Measurements from ENCODE around the gene PLRG1.

The PLRG1 gene

DNA sequence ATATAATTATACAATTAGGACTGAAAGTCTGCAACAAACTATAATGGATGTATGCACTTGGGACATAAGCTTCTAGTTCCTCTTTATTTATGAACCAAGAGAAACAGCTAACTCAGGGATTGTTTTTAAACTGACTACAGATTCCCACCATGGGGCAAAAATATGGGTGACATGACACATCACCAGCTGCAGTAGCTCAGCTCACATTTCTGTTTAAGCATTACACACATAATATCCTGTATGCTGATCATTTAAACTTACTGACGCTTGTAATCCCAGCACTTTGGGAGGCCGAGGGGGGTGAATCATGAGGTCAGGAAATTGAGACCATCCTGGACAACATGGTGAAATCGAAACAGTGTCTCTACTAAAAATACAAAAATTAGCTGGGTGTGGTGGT, 24.1 kb upstream of the PLRG1 start:
- no peak for DNase-seq (ENCODE audit: low spot score)
- no peak for FAIRE-seq

GRCh38 chr4:154573190-154573870, 23.1 kb upstream of the PLRG1 start:
- no peak for FAIRE-seq

DNA sequence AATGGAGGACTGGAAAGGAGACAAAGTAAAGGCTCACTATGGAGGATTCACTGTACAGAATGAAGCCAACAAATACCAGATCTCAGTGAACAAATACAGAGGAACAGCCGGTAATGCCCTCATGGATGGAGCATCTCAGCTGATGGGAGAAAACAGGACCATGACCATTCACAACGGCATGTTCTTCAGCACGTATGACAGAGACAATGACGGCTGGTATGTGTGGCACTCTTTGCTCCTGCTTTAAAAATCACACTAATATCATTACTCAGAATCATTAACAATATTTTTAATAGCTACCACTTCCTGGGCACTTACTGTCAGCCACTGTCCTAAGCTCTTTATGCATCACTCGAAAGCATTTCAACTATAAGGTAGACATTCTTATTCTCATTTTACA, 19.4 kb upstream of the PLRG1 start:
- FAIRE-seq, result no peak
- no peak for DNase-seq (ENCODE audit: low spot score)

More at GRCh38 chr4:154573190-154573870, 23.1 kb upstream of the PLRG1 start:
- no peak for DNase-seq (ENCODE audit: low spot score)

GRCh38 chr4:154569028-154569427, 18.8 kb upstream of the PLRG1 start:
- FAIRE-seq (no peak), DNase-seq (ENCODE audit: low spot score) (no peak)

DNA sequence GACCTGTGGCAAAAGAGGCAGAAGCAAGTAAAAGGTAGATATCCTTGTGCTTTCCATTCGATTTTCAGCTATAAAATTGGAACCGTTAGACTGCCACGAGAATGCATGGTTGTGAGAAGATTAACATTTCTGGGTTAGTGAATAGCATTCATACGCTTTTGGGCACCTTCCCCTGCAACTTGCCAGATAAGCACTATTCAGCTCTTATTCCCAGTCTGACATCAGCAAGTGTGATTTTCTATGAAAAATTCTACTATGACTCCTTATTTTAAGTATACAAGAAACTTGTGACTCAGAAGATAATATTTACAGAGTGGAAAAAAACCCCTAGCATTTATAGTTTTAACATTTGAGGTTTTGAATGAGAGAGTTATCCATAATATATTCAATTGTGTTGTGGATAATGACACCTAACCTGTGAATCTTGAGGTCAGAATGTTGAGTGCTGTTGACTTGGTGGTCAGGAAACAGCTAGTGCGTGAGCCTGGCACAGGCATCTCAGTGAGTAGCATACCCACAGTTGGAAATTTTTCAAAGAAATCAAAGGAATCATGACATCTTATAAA, 16.5 kb upstream of the PLRG1 start:
- DNase-seq (ENCODE audit: low spot score) (no peak), FAIRE-seq (no peak)

- FAIRE-seq (no peak), DNase-seq (ENCODE audit: low spot score) (no peak)
Observed at GRCh38 chr4:154565704-154566103, 15.5 kb upstream of the PLRG1 start.

DNA sequence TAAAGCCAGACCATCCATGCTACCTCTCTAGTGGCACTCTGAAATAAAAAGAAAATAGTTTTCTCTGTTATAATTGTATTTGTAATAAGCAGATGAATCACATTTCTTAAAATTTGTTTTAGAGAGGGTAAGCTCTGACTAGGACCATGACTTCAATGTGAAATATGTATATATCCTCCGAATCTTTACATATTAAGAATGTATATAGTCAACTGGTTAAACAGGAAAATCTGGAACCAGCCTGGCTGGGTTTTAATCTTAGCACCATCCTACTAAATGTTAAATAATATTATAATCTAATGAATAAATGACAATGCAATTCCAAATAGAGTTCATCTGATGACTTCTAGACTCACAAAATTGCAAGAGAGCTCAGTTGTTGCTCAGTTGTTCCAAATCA, 14.1 kb upstream of the PLRG1 start:
- FAIRE-seq (no peak), DNase-seq (ENCODE audit: low spot score) (no peak)

DNA sequence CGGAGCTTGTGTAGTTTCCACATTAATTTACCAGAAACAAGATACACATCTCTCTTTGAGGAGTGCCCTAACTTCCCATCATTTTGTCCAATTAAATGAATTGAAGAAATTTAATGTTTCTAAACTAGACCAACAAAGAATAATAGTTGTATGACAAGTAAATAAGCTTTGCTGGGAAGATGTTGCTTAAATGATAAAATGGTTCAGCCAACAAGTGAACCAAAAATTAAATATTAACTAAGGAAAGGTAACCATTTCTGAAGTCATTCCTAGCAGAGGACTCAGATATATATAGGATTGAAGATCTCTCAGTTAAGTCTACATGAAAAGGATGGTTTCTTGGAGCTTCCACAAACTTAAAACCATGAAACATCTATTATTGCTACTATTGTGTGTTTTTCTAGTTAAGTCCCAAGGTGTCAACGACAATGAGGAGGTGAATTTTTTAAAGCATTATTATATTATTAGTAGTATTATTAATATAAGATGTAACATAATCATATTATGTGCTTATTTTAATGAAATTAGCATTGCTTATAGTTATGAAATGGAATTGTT, 12.6 kb upstream of the PLRG1 start, which contains the start of gene FGB:
Gene FGB, plus strand, starts transcription at position 315 of the 558 bp plus-strand sequence. Its CDS starts 8 bp downstream, at position 323.
- DNase-seq (ENCODE audit: low spot score) (no peak), FAIRE-seq (no peak)

- DNase-seq (ENCODE audit: low spot score) (peak; percentile 23), FAIRE-seq (no peak)
Observed at GRCh38 chr4:154560824-154561231, 10.6 kb upstream of the PLRG1 start.

DNA sequence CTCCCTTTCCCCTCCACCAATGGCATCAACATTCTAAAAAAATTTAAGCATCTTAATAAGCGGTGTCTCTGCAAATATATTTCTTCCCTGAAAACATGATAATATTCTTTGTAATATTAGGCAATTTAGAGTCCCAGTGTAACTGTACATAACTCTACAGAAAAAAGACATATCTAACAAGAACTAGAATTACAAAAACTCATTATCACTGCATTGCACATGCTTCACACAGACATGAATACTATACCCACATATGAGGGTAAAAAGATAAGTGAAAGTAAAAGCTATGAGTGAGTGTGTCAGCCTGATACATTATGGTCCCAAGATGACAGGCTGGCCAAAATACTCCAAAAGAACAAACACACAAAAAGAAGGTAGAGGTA, 10.2 kb upstream of the PLRG1 start:
- DNase-seq (ENCODE audit: low spot score), result no peak
- no peak for FAIRE-seq

- DNase-seq (ENCODE audit: low spot score) (peak; percentile 46), FAIRE-seq (no peak)
Observed at GRCh38 chr4:154559494-154560418, 9.6 kb upstream of the PLRG1 start.

DNA sequence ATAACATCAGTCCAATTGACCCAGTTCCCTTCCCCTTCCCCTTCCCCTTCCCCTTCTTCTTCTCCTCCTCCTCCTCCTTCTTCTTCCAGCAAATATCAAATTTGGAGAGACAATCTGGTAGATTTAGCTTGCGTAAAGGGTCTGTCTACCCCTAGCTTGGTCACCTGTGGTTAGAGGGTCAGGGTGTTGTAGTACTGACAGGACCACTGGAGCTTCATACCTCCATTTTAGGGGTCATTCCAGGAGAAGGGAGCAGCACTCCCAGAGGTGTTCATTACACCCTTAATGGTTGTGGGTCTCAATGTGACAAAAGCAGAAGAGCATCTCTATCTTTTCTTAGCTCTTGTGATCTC, 8.9 kb upstream of the PLRG1 start:
- DNase-seq (ENCODE audit: low spot score) (peak; percentile 4), FAIRE-seq (no peak)

DNA sequence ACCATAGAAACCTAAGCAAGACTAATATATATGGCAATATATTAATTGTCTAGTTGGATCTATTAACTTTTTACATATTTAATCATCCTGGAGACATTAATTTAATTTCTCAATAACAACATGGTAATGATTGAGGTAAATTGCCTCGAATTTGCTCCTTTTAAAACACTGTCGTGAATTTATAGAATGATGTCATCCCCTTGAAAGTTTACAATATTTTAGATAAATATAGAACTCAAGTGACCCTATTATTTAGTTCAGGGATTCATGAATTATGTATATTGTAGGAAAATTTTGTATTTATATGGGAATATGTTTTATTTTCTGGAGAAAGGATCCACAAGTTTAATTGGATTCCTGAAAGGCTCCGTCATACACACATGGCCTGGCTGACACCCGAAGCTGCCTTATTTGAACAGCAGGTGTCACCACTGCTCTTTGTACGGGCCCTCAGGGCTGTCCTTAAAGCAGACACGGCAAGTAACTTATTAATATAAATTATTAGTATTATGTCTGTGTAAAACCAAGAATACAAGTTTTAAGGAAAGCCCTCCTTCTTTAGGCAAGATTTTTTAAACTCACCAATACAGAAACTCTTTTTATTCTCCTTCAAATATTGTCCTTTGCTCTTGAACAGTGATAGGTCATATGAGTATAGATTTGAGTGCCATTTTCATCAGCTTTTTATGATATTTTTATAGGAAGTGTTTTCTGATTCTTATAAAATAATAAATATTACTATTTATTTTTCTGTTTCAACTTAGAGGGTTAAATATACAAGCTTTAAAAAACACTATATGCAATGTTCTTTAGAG, 1.9 kb upstream of the PLRG1 start:
- no peak for FAIRE-seq
- DNase-seq (ENCODE audit: low spot score), result peak; percentile 67

DNA sequence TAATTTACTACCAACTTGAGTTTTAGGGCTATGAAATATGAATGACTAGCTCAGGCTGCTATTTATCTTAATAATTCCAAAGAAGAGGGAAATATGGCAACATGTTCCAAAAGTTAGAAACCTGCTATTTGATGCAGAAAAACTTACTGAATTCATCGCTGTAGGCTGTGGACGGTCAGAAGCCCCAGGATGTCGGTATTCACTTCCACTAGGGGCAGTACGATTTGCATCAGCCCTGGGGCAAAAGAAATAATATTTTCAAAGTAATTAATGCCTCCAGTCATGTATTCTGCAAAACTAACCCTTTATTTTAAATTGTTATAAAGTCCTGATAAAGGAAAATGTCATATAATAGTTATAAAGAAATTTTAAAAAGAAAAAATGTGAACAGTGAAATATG, 4.5 kb downstream of the PLRG1 start:
- FAIRE-seq, result no peak
- no peak for DNase-seq (ENCODE audit: low spot score)

DNA sequence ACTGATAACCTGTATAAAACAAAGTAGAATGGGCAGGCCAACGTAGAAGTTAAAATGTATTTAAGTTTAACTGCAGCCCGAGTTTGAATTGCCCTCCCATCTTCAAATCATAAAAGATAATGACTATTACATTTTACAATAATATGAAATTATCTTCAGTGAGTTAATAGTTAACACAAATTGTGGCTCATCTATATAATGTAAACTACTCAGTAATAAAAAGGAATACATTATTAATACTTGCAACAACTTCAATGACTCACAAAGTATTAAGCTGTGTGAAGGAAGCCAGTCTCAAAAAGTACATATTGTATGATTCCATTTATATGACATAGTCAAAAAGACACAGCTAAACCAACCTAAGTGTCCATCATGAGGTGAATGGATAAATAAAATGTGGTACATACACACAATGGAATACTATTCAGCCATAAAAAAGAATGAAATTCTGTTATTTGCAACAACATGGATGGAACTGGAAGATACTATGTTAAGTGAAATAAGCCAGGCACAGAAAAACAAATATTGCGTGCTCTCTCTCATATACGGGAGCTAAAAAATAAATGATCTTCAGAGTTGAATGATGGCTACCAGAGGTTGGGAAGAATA, 7.8 kb downstream of the PLRG1 start:
- DNase-seq (ENCODE audit: low spot score) (no peak), FAIRE-seq (no peak)

DNA sequence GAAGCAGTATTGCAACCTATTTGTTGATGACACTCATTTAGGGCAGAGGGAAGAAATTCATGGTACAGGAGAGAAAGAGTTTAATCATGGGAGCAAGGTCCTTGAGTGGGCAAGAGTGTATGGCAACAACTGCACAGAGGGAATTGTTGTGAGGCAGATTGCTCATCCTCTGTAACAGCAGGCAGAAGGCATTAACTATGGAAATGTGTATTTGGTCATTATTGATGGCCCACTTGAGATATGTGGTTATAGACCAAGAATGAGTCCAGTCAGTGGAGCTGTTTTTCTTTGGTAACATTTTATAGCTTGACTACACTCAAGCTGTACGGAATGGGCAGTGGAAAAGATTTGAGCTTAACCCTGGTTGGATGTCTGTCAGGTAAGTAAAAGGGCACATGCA, 15.9 kb downstream of the PLRG1 start:
- FAIRE-seq (no peak), DNase-seq (ENCODE audit: low spot score) (no peak)

DNA sequence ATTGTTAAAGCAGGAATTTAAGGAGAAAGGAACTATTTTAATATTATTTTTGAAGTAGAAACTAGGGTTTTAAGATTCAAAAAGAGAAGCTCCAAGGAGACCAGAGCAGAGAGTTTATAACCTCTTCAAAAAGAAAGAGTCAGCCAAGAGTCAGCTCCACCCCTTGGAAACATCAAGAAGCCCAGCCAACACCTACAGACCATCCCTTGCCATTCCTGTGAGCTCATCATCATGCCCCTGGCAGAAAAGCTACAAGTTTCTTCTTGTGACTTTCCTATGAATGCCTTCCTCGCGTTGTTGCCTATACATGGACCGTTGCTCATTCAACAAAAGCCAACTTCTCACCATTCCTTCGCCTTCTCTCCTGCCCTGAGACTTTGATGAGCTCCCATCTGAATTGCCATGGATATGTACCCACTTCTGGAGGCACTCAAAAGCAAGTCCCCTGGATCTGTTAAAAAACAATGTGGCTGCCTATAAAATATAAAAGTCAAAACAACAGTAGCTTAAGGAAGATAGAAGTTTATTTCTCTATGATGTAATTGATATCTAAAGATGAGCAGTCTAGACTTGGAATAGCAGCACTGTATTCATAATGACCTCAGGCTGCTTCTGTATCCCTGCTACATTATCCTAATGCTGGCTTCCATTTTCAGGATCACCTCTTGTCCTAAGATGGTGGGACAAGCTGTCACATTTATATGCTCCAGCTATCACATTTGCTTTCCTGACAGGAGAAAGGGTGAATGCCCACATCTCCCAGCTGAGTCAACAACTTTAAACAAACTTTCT, 20.3 kb downstream of the PLRG1 start:
- DNase-seq (ENCODE audit: low spot score), result no peak
- no peak for FAIRE-seq

GRCh38 chr4:154528869-154529268, 21.3 kb downstream of the PLRG1 start:
- FAIRE-seq (no peak), DNase-seq (ENCODE audit: low spot score) (no peak)

- no peak for FAIRE-seq
Observed at GRCh38 chr4:154527308-154527707, 22.9 kb downstream of the PLRG1 start.

GRCh38 chr4:154526151-154526550, 24.0 kb downstream of the PLRG1 start:
- DNase-seq (ENCODE audit: low spot score) (no peak), FAIRE-seq (no peak)

More at GRCh38 chr4:154527308-154527707, 22.9 kb downstream of the PLRG1 start:
- no peak for DNase-seq (ENCODE audit: low spot score)

Measured in urothelium cell line (cell line).